RPMI7951 (cell line): ENCODE data around the gene ACP4. TPM values are rescaled to one million over a fixed set of nuclear protein-coding genes. Genes with fewer than 3 reads are reported as not detected.

Source experiments
- DNase-seq: peaks from one replicate; pipeline ENCODE4 v3.0.0-alpha.2; 2012; ENCODE audit warnings: low read depth
- total RNA-seq: library from RNA; depleted of rRNA; stranded (reverse); fragments of >200 nt; shearing (Covaris generic); gene quantifications from 2 replicates; pipeline ENCODE4 v1.2.3, GENCODE V29; 2014; rRNA removed

Gene ACP4
- total RNA-seq, 1 experiment from 2014 or later: not detected

- no peak for DNase-seq
These were observed 54.2 kb downstream of the ACP4 start for GRCh38 chr19:50844296-50844935.

Other genes starting within 250 kb of the ACP4 start
- not detected in 2 replicates for gene LRRC4B, start 222.0 kb upstream of the ACP4 start, total RNA-seq
- gene SYT3, start 150.5 kb upstream of the ACP4 start, total RNA-seq: not detected in 2 replicates
- not detected in 2 replicates for gene C19orf81, start 141.0 kb upstream of the ACP4 start, total RNA-seq
- gene SHANK1, start 70.6 kb upstream of the ACP4 start, total RNA-seq: 3.9 and 4.9 TPM in 2 replicates
- gene CLEC11A, start 67.1 kb upstream of the ACP4 start, total RNA-seq: 149 and 186 TPM in 2 replicates
- not detected in 2 replicates for gene GPR32, start 20.0 kb upstream of the ACP4 start, total RNA-seq
- not detected in 2 replicates for gene KLK1, start 33.4 kb downstream of the ACP4 start, total RNA-seq
- not detected in 2 replicates for gene KLK15, start 43.2 kb downstream of the ACP4 start, total RNA-seq
- not detected in 2 replicates for gene KLK3, start 64.5 kb downstream of the ACP4 start, total RNA-seq
- gene KLK2, start 83.0 kb downstream of the ACP4 start, total RNA-seq: not detected in 2 replicates
- gene KLK4, start 121.0 kb downstream of the ACP4 start, total RNA-seq: not detected in 2 replicates
- gene KLK5, start 162.6 kb downstream of the ACP4 start, total RNA-seq: not detected in 2 replicates
- gene KLK6, start 179.2 kb downstream of the ACP4 start, total RNA-seq: not detected in 2 replicates
- gene KLK7, start 193.5 kb downstream of the ACP4 start, total RNA-seq: not detected in 2 replicates
- gene KLK8, start 211.2 kb downstream of the ACP4 start, total RNA-seq: not detected in 2 replicates
- gene KLK10, start 229.3 kb downstream of the ACP4 start, total RNA-seq: not detected in 2 replicates
- gene KLK11, start 236.2 kb downstream of the ACP4 start, total RNA-seq: not detected in 2 replicates
- gene KLK12, start 244.6 kb downstream of the ACP4 start, total RNA-seq: not detected in 2 replicates